H1 (cell line): ENCODE data around the gene NFATC4. TPM values are rescaled to one million over a fixed set of nuclear protein-coding genes. Genes with fewer than 3 reads are reported as not detected.

Experiments
- BRCA1 ChIP-seq: IDR thresholded peaks from 2 replicates; pipeline ENCODE4 v1.6.1; 2012; ENCODE audit warnings: low read depth, low read length, improper control_type of control experiment
- CREB1 ChIP-seq: IDR thresholded peaks from 2 replicates; pipeline ENCODE4 v1.6.1; 2012; ENCODE audit warnings: inconsistent platforms
- EP300 ChIP-seq, 2 experiments: IDR thresholded peaks; 1 replicate in 1 of 2; 2 replicates in 1 of 2; pipeline ENCODE4 v1.6.1; 2011 to 2012; ENCODE audit warnings: low read depth in 2 of 2, low read length in 2 of 2, mild to moderate bottlenecking in 2 of 2, borderline replicate concordance in 1 of 2, inconsistent platforms in 1 of 2, moderate library complexity in 1 of 2
- GABPA ChIP-seq: IDR thresholded peaks from 2 replicates; pipeline ENCODE4 v1.6.1; 2011; ENCODE audit warnings: mild to moderate bottlenecking, low read length, moderate library complexity, borderline replicate concordance; ENCODE audit not compliant: insufficient read depth
- GTF2F1 ChIP-seq: IDR thresholded peaks from 2 replicates; pipeline ENCODE4 v1.6.1; 2012; ENCODE audit warnings: low read depth, low read length, improper control_type of control experiment, borderline replicate concordance
- PHF8 ChIP-seq: fragments of 200-600 bp; sonication (generic); conservative IDR thresholded peaks from 2 replicates; pipeline ENCODE4 v1.7.1; 2012; ENCODE audit warnings: low read depth, mild to moderate bottlenecking, inconsistent platforms, low read length, moderate library complexity
- RNF2 ChIP-seq: fragments of 200-900, 300-1000 bp; sonication (generic); IDR thresholded peaks from 2 replicates; pipeline ENCODE4 v1.7.1; 2016; ENCODE audit warnings: borderline replicate concordance, low read depth, mild to moderate bottlenecking, antibody characterized with exemption, low read length; ENCODE audit not compliant: poor library complexity, severe bottlenecking; ENCODE audit errors: missing control alignments
- SAP30 ChIP-seq: fragments of 300-600 bp; sonication (generic); IDR thresholded peaks from 2 replicates; pipeline ENCODE4 v1.7.1; 2012; ENCODE audit warnings: low read length, moderate library complexity, mild to moderate bottlenecking, inconsistent platforms; ENCODE audit not compliant: insufficient read depth, insufficient replicate concordance
- TAF1 ChIP-seq: IDR thresholded peaks from 2 replicates; pipeline ENCODE4 v1.6.1; 2011; ENCODE audit warnings: mild to moderate bottlenecking, low read depth, low read length
- TBP ChIP-seq: IDR thresholded peaks from 2 replicates; pipeline ENCODE4 v1.6.1; 2011; ENCODE audit warnings: low read depth, low read length, improper control_type of control experiment
- TEAD4 ChIP-seq: IDR thresholded peaks from 2 replicates; pipeline ENCODE4 v1.6.1; 2012; ENCODE audit warnings: low read depth, low read length, inconsistent platforms, mixed read lengths
- polyA plus RNA-seq, 7 experiments: library from polyadenylated mRNA; depleted of rRNA in 3 of 7; stranded (reverse) in 5 of 7; unstranded in 2 of 7; fragments of >200 nt in 5 of 7; fragments of 200-250 nt in 2 of 7; gene quantifications; 1 replicate in 5 of 7; 2 replicates in 1 of 7; 4 replicates in 1 of 7; pipeline versions ENCODE4 v1.2.1 to v1.2.3, GENCODE V29; 2011 to 2013; ENCODE audit warnings: missing spikeins in 2 of 7, mixed read lengths in 2 of 7
- total RNA-seq: library from RNA; stranded (reverse); fragmentation: NEBNext Ultra II Directional; extraction: Animal tissue kit (Norgen Biotek cat#: 25700); gene quantifications from 2 replicates; pipeline ENCODE4 v1.2.1, GENCODE V29; 2021

NFATC4 gene
- total and polyA plus RNA-seq, 2 of the 8 experiments (the other 6 are each of a cell fraction or from before 2014, with no cell fraction given), result 47.3 to 50.3 TPM

DNA sequence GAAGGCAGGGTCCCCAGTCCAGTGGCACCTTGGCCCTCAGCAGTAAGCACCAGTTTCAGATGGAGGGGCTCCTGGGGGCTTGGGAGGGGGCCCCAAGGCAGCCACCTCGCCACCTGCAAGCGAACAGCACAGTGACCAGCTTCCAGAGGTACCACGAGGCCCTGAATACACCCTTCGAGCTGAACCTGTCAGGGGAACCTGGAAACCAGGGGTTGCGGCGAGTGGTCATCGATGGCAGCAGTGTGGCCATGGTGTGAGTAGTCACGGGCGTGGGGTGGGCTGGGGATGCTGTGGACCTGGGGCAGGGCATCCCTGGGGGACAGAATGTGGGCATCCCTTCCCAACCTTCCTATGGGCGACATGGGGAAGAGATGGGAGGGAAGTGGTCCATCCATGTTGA, 42.0 kb downstream of the NFATC4 start (continued):
- no peak for TF ChIP-seq SAP30
- TF ChIP-seq BRCA1, result no peak
- TF ChIP-seq CREB1, result no peak
- no peak for TF ChIP-seq RNF2
- TF ChIP-seq GTF2F1, result no peak
- no peak for TF ChIP-seq TEAD4
- no peak for TF ChIP-seq EP300 (IDR thresholded peaks at IDR 0.05; ENCODE audit: borderline replicate concordance in 1 of 2, low read depth in 2 of 2, low read length in 2 of 2)
- TF ChIP-seq GABPA, result no peak
- TF ChIP-seq TBP, result no peak
- TF ChIP-seq TAF1, result no peak
- TF ChIP-seq PHF8, result no peak
